HG03457 (cell line): Measurements from ENCODE around the gene CPXM2.

Experiments used
- ATAC-seq: cut with Tn5 transposase; IDR thresholded peaks from one replicate; pipeline ENCODE4 v1.9.1; 2021; ENCODE audit warnings: moderate number of reproducible peaks; ENCODE audit not compliant: unreplicated experiment

CPXM2 gene

GRCh38 chr10:123704076-123704475 lies 187.5 kb downstream of the CPXM2 start:
- no peak for ATAC-seq

GRCh38 chr10:123703195-123703790 lies 188.3 kb downstream of the CPXM2 start:
- ATAC-seq = no peak
